RWPE2 (cell line): ENCODE results near the gene FUT9.

Source experiments
- ATAC-seq: fragments of 200-7000 bp; cut with Tn5 transposase; 3 replicates; pipeline ENCODE4 v1.9.1; 2021; ENCODE audit warnings: low read depth
- DNase-seq: peaks from one replicate; pipeline ENCODE4 v3.0.0-alpha.2; 2020; ENCODE audit warnings: low spot score
- H3K27ac ChIP-seq: fragments of 450-650 bp; 2 replicates; pipeline ENCODE4 v1.5.1; 2017; ENCODE audit warnings: mild to moderate bottlenecking; ENCODE audit not compliant: poor library complexity, severe bottlenecking
- H3K27me3 ChIP-seq: fragments of 250-450 bp; sonication (Bioruptor Pico); 2 replicates; pipeline ENCODE4 v1.5.1; 2021; ENCODE audit warnings: mild to moderate bottlenecking, moderate library complexity; ENCODE audit not compliant: insufficient read depth, poor library complexity, severe bottlenecking
- H3K36me3 ChIP-seq: fragments of 250-450 bp; sonication (Bioruptor Pico); 2 replicates; pipeline ENCODE4 v1.5.1; 2020; ENCODE audit warnings: low read depth, mild to moderate bottlenecking, moderate library complexity
- H3K4me1 ChIP-seq: fragments of 250-450 bp; sonication (Bioruptor Pico); 2 replicates; pipeline ENCODE4 v1.5.1; 2021; ENCODE audit warnings: mild to moderate bottlenecking, moderate library complexity; ENCODE audit not compliant: insufficient read depth, poor library complexity, severe bottlenecking
- H3K4me3 ChIP-seq: fragments of 250-450 bp; sonication (Bioruptor Pico); 2 replicates; pipeline ENCODE4 v1.5.1; 2021; ENCODE audit warnings: mild to moderate bottlenecking, moderate library complexity; ENCODE audit not compliant: severe bottlenecking
- H3K9me3 ChIP-seq: fragments of 250-450 bp; sonication (Bioruptor Pico); 2 replicates; pipeline ENCODE4 v1.5.1; 2021; ENCODE audit warnings: mild to moderate bottlenecking, moderate library complexity; ENCODE audit not compliant: severe bottlenecking
- CTCF ChIP-seq: fragments of 450-650 bp; IDR thresholded peaks from one replicate; pipeline ENCODE4 v1.5.1; 2017; ENCODE audit warnings: mild to moderate bottlenecking, moderate library complexity; ENCODE audit not compliant: poor library complexity, severe bottlenecking

FUT9 gene

GRCh38 chr6:96060249-96060648 lies 44.5 kb downstream of the FUT9 start:
- no peak for ATAC-seq
- Histone ChIP-seq H3K36me3 (no peaks in the 10 kb centered on the region), H3K4me3 (no peak overlapping the region), H3K27ac (peak overlapping the region; percentile 14), H3K4me1 (peaks cover 11% of the 10 kb centered on the region), H3K9me3 (no peaks in the 10 kb centered on the region), H3K27me3 (no peaks in the 10 kb centered on the region)
- TF ChIP-seq CTCF, result no peak
- DNase-seq, result no peak

GRCh38 chr6:96065213-96065612 lies 49.4 kb downstream of the FUT9 start:
- Histone ChIP-seq H3K36me3 (no peaks in the 10 kb centered on the region), H3K9me3 (no peaks in the 10 kb centered on the region), H3K27ac (no peak overlapping the region), H3K4me3 (no peak overlapping the region), H3K4me1 (no peaks in the 10 kb centered on the region), H3K27me3 (no peaks in the 10 kb centered on the region)
- DNase-seq, result no peak
- TF ChIP-seq CTCF, result no peak
- ATAC-seq, result no peak

GRCh38 chr6:96066376-96066775 lies 50.6 kb downstream of the FUT9 start:
- no peaks in the 10 kb centered on the region for H3K9me3 ChIP-seq
- TF ChIP-seq CTCF, result no peak
- H3K27me3 ChIP-seq, result no peaks in the 10 kb centered on the region
- H3K27ac ChIP-seq, result no peak overlapping the region
- H3K36me3 ChIP-seq, result no peaks in the 10 kb centered on the region
- H3K4me3 ChIP-seq, result no peak overlapping the region
- H3K4me1 ChIP-seq, result no peaks in the 10 kb centered on the region
- ATAC-seq (no peak), DNase-seq (no peak)

GRCh38 chr6:96073555-96073954 lies 57.8 kb downstream of the FUT9 start:
- Histone ChIP-seq H3K4me3 (no peak overlapping the region), H3K27me3 (no peaks in the 10 kb centered on the region), H3K9me3 (no peaks in the 10 kb centered on the region), H3K27ac (no peak overlapping the region), H3K4me1 (no peaks in the 10 kb centered on the region), H3K36me3 (no peaks in the 10 kb centered on the region)
- no peak for TF ChIP-seq CTCF
- ATAC-seq, result no peak
- no peak for DNase-seq

- no peak overlapping the region for H3K4me3 ChIP-seq
- no peak for TF ChIP-seq CTCF
- DNase-seq, result no peak
- H3K27ac ChIP-seq, result no peak overlapping the region
- no peaks in the 10 kb centered on the region for H3K27me3 ChIP-seq
- no peaks in the 10 kb centered on the region for H3K36me3 ChIP-seq
- no peak for ATAC-seq
- H3K9me3 ChIP-seq, result no peaks in the 10 kb centered on the region
- no peaks in the 10 kb centered on the region for H3K4me1 ChIP-seq
Measured at GRCh38 chr6:96074006-96074405, 58.2 kb downstream of the FUT9 start.
